Smooth muscle cell of the umbilical artery (primary cell): ENCODE results near the gene P2RX1. TPM values are rescaled to one million over a fixed set of nuclear protein-coding genes. Genes with fewer than 3 reads are reported as not detected.

ENCODE experiments used
- total RNA-seq: library from RNA; depleted of rRNA; stranded (reverse); fragments of >200 nt; gene quantifications from 2 replicates; pipeline ENCODE4 v1.2.3, GENCODE V29; 2014

Gene P2RX1
- total RNA-seq: 4.8 and 17.3 TPM in 2 replicates

DNA sequence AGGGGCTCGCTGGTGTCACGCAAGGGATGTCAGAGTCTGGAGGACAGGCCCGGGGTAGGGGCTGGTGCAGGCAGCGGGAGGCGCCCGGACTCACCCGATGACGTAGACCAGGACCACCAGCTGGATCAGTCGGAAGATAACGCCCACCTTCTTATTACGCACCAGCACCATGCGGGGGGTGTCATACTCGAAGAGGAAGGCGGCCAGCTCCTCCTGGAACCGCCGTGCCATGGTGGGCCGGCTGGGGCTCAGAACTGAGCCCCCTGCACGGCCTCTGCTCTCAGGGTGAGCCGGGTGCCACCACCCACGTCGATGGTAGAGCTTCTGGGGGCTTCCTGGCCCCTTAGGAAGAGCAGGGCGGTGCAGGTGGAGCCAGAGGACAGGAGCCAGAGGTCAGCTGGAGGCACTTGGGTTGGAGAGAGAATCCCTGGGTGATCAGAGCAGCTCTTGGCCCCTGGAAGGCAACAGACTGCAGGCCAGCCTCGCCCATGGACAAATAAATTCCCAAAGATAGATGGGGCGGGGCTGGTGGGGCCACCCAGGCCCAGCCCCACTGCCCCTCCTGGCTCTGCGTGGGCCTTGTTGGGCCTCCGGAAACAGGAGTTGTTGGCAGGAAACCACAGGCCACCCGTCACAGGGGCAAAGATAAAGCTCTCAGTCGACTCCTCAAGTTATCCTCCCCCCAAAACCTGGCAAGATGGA, at the start of gene P2RX1:
Gene P2RX1 (minus strand): TSS at position 471 of the 702 bp plus-strand sequence. CDS start 240 bp downstream, at position 231.

GRCh38 chr17:3964203-3965117, 48.2 kb upstream of the P2RX1 start, which contains the start of gene ATP2A3:
ATP2A3 (minus strand) TSS chr17:3964437; CDS start chr17:3964291, 146 bp downstream.

GRCh38 chr17:3893003-3893719, 23.1 kb downstream of the P2RX1 start, which contains the start of gene CAMKK1:
CAMKK1 (minus strand) TSS chr17:3893053; CDS start chr17:3885687, 7,366 bp downstream.

Other genes starting within 250 kb of the P2RX1 start
- 255 and 301 TPM in 2 replicates for gene TAX1BP3, start 247.9 kb downstream of the P2RX1 start, total RNA-seq
- gene EMC6, start 247.7 kb downstream of the P2RX1 start, total RNA-seq: 13.9 and 16.3 TPM in 2 replicates
- gene P2RX5, start 220.3 kb downstream of the P2RX1 start, total RNA-seq: 2.5 and 2.7 TPM in 2 replicates
- gene HASPIN, start 192.6 kb downstream of the P2RX1 start, total RNA-seq: 1.2 and 4.1 TPM in 2 replicates
- gene ITGAE, start 115.3 kb downstream of the P2RX1 start, total RNA-seq: 9.1 and 21.7 TPM in 2 replicates
- 24.6 and 31.0 TPM in 2 replicates for gene NCBP3, start 70.2 kb downstream of the P2RX1 start, total RNA-seq
- gene CAMKK1, start 23.4 kb downstream of the P2RX1 start, total RNA-seq: 7.7 and 12.6 TPM in 2 replicates
- gene ATP2A3, start 48.0 kb upstream of the P2RX1 start, total RNA-seq: 14.6 and 21.9 TPM in 2 replicates
- gene ZZEF1, start 226.6 kb upstream of the P2RX1 start, total RNA-seq: 24.9 and 37.3 TPM in 2 replicates
- 23.1 and 43.7 TPM in 2 replicates for gene CYB5D2, start 226.7 kb upstream of the P2RX1 start, total RNA-seq